ENCODE results near the gene POLR1B.

Gene POLR1B

GRCh38 chr2:112518807-112519206 lies 23.5 kb upstream of the POLR1B start:
- H4K20me1 ChIP-seq (ENCODE audit: low read depth, low read length), result no peaks in the 10 kb centered on the region
- H3K9me3 ChIP-seq (ENCODE audit: insufficient read depth, low read length), result no peaks in the 10 kb centered on the region
- no peaks in the 10 kb centered on the region for H3K27me3 ChIP-seq (ENCODE audit: low read length)
- no peaks in the 10 kb centered on the region for H3F3A ChIP-seq (ENCODE audit: insufficient read depth)
- no peak for TF ChIP-seq EZH2phosphoT487 (conservative IDR thresholded peaks at IDR 0.05; ENCODE audit: low read length)
- no peak for TF ChIP-seq CTCF (IDR thresholded peaks at IDR 0.05; ENCODE audit: insufficient read depth, low read length, poor library complexity, severe bottlenecking)
- H3K27ac ChIP-seq (ENCODE audit: low read depth, low read length), result no peak overlapping the region
- H3K4me3 ChIP-seq (ENCODE audit: insufficient read depth, low read length, poor library complexity, severe bottlenecking), result no peak overlapping the region
- peaks cover 14% of the 10 kb centered on the region; the same call in 1 of the 2 replicates for H3K36me3 ChIP-seq (ENCODE audit: low read length)
- no peaks in the 10 kb centered on the region for H3K79me2 ChIP-seq (ENCODE audit: insufficient read depth, low read length)
- no peak overlapping the region for H2AFZ ChIP-seq (ENCODE audit: low read depth, low read length, severe bottlenecking)
- H3K9ac ChIP-seq (ENCODE audit: low read length), result no peak overlapping the region
- H3K9me2 ChIP-seq (replicated peaks; ENCODE audit: insufficient read depth, low read length), result no peaks in the 10 kb centered on the region
- H3K4me2 ChIP-seq (ENCODE audit: low read depth, low read length, poor library complexity, severe bottlenecking), result no peak overlapping the region

GRCh38 chr2:112519506-112519905 lies 22.8 kb upstream of the POLR1B start:
- Histone ChIP-seq H3K79me2 (ENCODE audit: insufficient read depth, low read length) (no peaks in the 10 kb centered on the region), H2AFZ (ENCODE audit: low read depth, low read length, severe bottlenecking) (no peak overlapping the region), H3F3A (ENCODE audit: insufficient read depth) (no peaks in the 10 kb centered on the region), H3K9me3 (ENCODE audit: insufficient read depth, low read length) (no peaks in the 10 kb centered on the region), H3K4me2 (ENCODE audit: low read depth, low read length, poor library complexity, severe bottlenecking) (no peak overlapping the region), H3K27ac (ENCODE audit: low read depth, low read length) (no peak overlapping the region), H4K20me1 (ENCODE audit: low read depth, low read length) (no peaks in the 10 kb centered on the region), H3K4me3 (ENCODE audit: insufficient read depth, low read length, poor library complexity, severe bottlenecking) (no peak overlapping the region), H3K27me3 (ENCODE audit: low read length) (no peaks in the 10 kb centered on the region), H3K9me2 (replicated peaks; ENCODE audit: insufficient read depth, low read length) (no peaks in the 10 kb centered on the region), H3K9ac (ENCODE audit: low read length) (no peak overlapping the region), H3K36me3 (ENCODE audit: low read length) (peaks cover 11% of the 10 kb centered on the region; the same call in 1 of the 2 replicates)
- TF ChIP-seq EZH2phosphoT487 (conservative IDR thresholded peaks at IDR 0.05; ENCODE audit: low read length) (no peak), CTCF (IDR thresholded peaks at IDR 0.05; ENCODE audit: insufficient read depth, low read length, poor library complexity, severe bottlenecking) (no peak)

- H3K36me3 ChIP-seq (ENCODE audit: low read length), result peaks cover 3% of the 10 kb centered on the region; the same call in 1 of the 2 replicates
- H3K9ac ChIP-seq (ENCODE audit: low read length), result no peak overlapping the region
- H3K9me2 ChIP-seq (replicated peaks; ENCODE audit: insufficient read depth, low read length), result no peaks in the 10 kb centered on the region
- H3K27me3 ChIP-seq (ENCODE audit: low read length), result no peaks in the 10 kb centered on the region
- H2AFZ ChIP-seq (ENCODE audit: low read depth, low read length, severe bottlenecking), result no peak overlapping the region
- TF ChIP-seq CTCF (IDR thresholded peaks at IDR 0.05; ENCODE audit: insufficient read depth, low read length, poor library complexity, severe bottlenecking) (no peak), EZH2phosphoT487 (conservative IDR thresholded peaks at IDR 0.05; ENCODE audit: low read length) (no peak)
- no peak overlapping the region for H3K27ac ChIP-seq (ENCODE audit: low read depth, low read length)
- no peak overlapping the region for H3K4me2 ChIP-seq (ENCODE audit: low read depth, low read length, poor library complexity, severe bottlenecking)
- no peaks in the 10 kb centered on the region for H3K79me2 ChIP-seq (ENCODE audit: insufficient read depth, low read length)
- H3F3A ChIP-seq (ENCODE audit: insufficient read depth), result no peaks in the 10 kb centered on the region
- no peaks in the 10 kb centered on the region for H4K20me1 ChIP-seq (ENCODE audit: low read depth, low read length)
- no peaks in the 10 kb centered on the region for H3K9me3 ChIP-seq (ENCODE audit: insufficient read depth, low read length)
- H3K4me3 ChIP-seq (ENCODE audit: insufficient read depth, low read length, poor library complexity, severe bottlenecking), result no peak overlapping the region
Measured at GRCh38 chr2:112520234-112520783, 22.0 kb upstream of the POLR1B start.
